HG03066 (cell line): ENCODE measurements around the gene MSGN1.

ENCODE experiments used
- ATAC-seq: cut with Tn5 transposase; IDR thresholded peaks from one replicate; pipeline ENCODE4 v1.9.1; 2021; ENCODE audit warnings: low read depth; ENCODE audit not compliant: unreplicated experiment

The MSGN1 gene

GRCh38 chr2:17845806-17846205, 29.5 kb downstream of the MSGN1 start:
- ATAC-seq = no peak

- ATAC-seq = no peak
Observed at GRCh38 chr2:17846676-17847075, 30.4 kb downstream of the MSGN1 start.

GRCh38 chr2:17847236-17847635, 31.0 kb downstream of the MSGN1 start:
- ATAC-seq = no peak

DNA sequence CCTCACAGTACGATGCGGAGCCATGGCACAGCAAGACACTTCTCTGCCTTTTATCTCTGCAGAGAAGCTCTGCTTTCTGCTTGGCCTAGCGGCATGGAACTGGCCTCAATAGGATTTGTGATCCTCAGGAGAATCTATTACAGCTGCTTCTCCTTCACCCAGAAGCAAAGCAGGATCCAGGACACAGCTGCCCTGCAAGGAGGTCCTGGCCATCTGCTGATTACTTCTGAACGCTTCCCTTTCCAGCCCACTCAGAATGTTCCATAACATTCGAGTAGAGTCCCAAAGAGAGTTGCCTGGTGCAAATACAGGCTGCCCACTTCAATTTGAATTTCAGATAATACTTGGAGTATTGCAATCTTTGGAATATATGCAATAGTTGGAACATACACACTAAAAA, 33.0 kb downstream of the MSGN1 start:
- ATAC-seq = no peak

DNA sequence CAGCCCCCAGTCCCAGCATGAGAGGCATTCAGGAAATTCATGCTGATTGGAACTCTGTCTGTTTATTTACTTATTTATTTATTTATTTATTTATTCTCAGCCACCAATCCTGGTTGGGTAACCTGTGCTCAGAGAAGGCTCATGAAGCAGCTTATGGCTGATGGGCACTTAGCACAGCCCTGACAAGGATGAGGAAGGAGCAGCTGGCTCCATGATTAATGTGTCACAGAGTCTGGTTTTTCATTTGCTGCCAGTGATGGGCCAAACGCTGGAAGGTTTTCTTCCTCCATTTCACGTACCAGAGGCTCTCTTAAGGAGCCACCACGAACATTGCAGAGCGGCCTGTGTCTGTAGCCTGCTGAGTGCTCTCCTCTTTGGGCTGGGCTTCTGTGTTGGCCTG, 33.9 kb downstream of the MSGN1 start:
- ATAC-seq = no peak

DNA sequence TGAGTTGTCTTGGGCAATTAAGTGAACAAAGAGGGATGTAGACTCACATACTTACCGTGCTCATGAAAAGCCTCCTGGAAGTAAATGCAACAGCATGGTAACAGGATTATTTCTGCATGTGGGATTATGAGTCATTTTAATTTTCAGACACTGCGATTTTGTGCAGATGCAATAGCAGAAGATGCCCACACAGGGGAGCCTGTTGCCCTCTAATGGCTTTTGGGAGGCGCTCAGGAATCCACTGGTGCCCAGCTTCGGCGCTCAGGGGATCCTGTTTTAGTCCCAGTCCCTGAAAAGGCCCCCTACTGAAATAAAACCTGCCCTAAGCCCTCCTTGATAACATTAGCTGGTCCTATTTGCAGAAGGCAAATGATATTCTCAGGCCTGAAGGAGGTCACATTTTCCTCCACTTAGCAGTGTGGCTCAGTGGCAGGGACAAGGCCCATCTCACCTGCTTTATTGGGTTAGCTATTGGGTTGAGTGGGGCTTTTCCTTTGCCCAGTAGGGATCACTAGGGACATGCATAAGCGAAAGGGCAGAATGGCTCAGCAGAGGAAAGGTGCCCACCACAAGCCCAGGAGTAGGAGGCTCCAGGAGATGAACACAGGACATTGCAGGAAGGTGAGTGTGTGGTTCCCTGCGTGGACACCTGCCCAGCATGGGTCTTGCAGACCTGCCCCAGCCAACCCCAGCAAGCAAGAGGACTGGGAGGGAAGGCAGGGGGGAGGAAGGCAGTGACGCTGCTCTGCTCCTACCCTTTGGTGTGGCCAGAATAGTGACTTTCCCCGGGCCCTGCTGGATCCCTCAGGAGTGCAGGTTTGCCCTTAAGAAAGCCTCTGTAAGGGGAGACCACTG, 35.7 kb downstream of the MSGN1 start:
- peak; percentile 83 for ATAC-seq

DNA sequence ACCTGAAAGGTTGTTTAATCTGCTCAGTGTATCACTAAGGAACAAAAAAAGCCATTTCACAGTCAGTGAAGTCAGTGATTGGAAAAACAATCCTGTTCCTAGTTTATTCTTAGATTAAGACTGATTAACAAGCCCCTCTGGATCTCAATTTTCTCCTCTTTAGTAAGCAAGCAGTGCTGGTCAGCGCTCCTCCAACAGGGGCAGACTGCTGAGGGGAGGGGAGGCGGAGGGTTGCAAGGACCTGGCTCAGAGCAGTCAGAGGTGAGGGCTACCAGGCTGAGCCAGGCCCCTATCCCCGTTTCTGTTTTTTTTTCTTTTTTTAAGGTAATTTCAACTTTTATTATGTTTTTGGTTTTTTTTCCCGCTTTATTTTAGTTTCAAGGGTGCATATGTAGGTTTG, 37.5 kb downstream of the MSGN1 start:
- ATAC-seq = no peak

GRCh38 chr2:17857021-17857420, 40.8 kb downstream of the MSGN1 start:
- no peak for ATAC-seq

GRCh38 chr2:17858064-17858463, 41.8 kb downstream of the MSGN1 start:
- no peak for ATAC-seq

DNA sequence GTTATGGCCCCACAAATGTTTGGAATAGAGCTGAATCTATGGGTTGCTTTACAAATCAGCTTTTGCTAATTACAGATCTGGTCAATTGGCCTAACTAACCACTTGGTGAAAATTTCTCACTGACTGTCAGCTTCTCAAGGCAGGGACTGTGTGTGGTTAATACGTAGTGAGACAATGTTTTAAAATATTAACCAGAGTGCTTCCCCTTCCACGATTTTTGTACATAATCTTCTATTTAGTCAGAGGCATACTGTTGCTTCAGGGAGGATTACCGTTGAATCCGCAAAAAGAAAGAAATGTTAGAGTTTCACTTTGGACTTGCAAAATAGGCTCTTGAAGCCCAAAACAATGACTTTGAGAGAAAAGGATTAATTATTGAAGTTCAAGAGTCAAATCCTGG, 47.3 kb downstream of the MSGN1 start:
- no peak for ATAC-seq

GRCh38 chr2:17864676-17865075, 48.4 kb downstream of the MSGN1 start:
- ATAC-seq = no peak

DNA sequence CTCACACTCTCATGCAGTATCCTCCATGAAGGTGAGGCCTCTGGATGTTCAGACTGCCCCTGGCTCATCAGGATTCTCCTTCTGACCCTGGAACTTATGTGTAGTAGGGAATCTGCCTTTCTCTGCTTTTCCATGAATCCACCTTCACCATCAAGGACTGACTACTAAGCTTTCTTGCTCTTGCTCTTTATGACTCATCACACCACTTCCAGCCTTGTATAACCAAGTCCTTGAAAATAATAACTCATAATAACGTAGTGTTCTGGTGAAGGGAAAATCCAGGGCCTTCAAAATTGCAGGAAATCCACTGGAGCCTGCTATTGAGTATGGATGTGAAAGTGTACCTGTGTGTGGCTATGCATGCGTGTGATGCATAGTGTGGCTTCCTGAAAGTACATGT, 50.9 kb downstream of the MSGN1 start:
- ATAC-seq = no peak
